Hematopoietic multipotent progenitor cell treated with erythropoietin and hydrocortisone succinate and interleukin-3 and kit ligand, for 6 days (in vitro differentiated cells): ENCODE measurements around the gene OR10G2.
"Not testable (repeated sequence)": the region's sequence is repeated elsewhere in the genome, so short reads cannot be mapped to it uniquely, and the experiment has no call there.

ENCODE experiments used
- DNase-seq: peaks from one replicate; pipeline ENCODE4 v3.0.0-alpha.2; 2015

The OR10G2 gene, protein sequence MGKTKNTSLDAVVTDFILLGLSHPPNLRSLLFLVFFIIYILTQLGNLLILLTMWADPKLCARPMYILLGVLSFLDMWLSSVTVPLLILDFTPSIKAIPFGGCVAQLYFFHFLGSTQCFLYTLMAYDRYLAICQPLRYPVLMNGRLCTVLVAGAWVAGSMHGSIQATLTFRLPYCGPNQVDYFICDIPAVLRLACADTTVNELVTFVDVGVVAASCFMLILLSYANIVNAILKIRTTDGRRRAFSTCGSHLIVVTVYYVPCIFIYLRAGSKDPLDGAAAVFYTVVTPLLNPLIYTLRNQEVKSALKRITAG

DNA sequence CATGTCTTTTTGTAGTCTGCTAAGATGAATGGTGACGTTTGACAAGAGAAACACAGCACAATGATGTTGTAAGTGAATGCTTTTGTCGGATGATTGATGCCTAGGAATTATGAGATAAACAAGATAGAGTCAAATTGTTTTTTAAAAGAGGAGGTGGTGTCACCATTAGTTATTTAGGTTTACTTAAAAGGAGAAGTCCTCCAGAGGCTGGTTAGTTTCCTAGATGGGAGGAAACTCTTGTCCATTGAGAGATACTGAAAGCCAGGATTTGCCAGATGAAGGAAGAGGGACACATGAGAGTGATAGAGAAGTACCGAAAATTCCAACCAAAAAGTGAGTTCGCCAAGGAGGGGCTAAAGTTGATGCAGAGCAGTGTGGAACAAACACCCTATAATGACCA, at the start of gene OR10G2:
Gene OR10G2, minus strand, starts transcription at position 101 of the 400 bp plus-strand sequence. Its CDS starts 98 bp downstream, at position 3.
- DNase-seq: no peak

DNA sequence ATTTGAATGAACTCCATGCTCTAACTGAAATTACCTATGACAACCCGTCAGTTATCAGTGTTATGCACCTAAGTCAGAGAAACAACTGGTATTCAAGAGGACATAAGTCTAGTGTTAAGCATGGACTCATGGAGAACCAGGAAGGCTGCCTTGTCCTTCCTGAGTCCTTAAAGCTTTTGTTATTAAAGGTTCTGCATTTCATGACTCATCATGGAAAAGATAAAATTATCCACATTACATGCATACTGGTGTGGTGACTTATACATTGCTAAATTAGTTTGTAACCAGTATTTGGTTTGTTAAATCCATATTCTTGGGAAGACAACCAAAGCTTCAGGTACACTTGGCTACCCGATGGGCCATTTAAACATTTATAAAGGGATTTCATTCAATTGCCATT, 45.3 kb upstream of the OR10G2 start:
- DNase-seq: no peak

DNA sequence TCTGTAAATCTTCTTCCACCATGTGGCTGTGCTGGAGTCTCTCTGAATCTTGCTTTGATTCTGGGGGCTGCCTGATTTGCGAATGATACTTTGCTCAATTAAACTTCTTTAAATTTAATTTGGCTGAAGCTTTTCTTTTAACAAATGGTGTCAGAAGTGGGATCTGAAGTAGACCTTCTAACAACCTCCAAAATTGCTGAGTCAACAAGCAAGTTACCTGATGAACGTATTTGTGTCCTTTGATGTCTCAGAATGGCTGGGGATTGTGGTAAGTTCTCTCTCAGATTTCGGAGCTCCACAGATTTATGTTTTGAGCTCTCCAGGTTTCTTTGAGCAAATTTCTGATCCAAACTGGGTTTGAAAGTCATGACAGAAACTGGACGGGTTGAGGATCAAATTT, 40.8 kb upstream of the OR10G2 start:
- no peak for DNase-seq

DNA sequence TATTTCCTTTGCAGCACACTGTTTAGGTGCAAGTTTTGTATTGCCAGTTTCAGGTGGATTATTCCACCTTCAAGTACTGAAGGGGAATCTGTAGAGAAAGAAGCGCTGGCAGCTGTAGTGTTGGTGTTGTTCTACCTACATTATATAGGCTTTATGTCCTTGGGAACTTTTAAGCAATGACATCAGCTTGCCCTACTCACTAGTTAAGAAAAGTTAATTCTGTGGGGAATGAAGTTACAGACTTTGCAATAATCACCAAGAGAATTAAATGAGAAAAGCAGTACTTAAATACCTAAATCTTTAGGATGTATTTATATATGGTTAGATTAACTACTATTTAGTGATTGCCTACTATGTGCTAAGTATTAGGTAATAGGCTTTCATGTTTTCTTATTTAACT, 39.0 kb upstream of the OR10G2 start, which contains the start of gene OR4E1:
Gene OR4E1, minus strand, starts transcription at position 101 of the 400 bp plus-strand sequence. CDS start 2,883 bp downstream, outside the sequence.
- DNase-seq: no peak

DNA sequence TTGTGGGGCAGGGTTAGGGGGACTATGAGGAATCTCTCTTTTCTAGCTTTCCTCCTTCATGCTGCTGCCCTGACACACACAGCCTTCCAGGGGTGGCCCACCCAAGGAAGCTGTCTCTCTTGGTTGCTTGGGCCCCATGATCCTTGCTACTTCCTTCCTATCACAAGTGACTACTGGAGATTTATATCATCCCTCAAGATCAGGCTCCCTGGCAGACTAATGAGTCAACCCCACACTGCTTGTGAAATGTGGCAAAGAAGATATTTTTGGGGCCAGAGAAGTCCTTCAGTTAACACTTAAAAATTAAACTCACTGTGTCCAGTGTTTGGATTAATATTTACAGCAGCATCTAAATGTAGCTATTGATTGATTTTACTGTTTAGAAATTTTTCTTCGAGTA, 37.4 kb upstream of the OR10G2 start:
- no peak for DNase-seq

DNA sequence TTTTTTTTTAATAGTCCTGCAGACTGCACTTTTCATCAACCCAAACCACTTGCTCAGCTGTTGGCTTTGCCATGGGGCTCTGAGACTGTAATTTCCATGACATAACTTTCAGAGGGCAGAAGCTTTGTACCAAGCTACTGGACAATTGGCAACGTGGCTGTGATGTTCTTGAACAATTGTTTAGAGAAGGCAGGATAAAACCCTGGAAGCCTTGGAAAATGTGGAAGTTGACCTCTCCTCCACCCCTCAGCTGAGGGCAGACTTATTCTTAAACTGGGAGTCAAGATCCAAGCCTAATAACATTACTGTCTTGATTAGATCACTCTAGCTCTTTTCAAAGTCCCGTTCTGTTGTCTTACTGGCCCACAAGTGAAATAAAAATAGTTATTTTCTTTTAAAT, 36.6 kb upstream of the OR10G2 start:
- DNase-seq: no peak

DNA sequence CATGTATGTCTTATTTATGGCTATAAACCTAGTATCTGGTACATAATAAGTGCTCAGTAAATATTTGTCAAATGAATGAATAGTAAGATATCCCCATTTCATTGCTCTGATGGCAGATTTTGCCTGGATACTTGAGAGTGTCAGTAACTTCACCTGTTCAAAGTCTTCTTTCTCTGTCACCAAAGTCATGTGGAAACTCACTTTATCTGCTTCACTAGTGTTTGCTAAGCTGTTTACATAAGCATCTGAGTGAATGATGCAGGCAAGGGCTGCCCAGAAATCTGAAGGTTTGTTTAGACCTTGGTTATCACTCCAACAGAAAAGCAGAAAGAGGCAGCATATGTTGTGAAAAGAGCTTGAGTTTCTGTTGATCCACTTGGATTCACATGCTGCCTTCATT, 34.5 kb upstream of the OR10G2 start:
- no peak for DNase-seq

DNA sequence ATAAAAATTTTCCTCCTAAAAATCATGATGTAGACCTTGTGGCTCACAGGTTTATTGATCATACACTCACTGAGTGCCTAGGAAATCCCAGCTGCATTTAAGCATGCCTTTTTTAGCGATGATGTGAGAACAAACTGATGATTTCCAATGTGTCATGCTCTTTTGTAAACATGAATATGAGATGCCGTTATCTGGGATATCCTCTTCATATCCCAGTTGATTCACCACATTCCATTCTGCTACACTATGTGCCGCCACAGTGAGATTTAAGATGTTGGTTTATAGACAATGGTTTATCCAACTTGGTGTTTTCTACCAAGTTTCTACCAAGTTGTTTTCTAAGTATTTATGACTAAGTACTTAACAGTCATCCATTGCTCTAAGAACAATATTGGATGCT, 33.6 kb upstream of the OR10G2 start:
- no peak for DNase-seq

DNA sequence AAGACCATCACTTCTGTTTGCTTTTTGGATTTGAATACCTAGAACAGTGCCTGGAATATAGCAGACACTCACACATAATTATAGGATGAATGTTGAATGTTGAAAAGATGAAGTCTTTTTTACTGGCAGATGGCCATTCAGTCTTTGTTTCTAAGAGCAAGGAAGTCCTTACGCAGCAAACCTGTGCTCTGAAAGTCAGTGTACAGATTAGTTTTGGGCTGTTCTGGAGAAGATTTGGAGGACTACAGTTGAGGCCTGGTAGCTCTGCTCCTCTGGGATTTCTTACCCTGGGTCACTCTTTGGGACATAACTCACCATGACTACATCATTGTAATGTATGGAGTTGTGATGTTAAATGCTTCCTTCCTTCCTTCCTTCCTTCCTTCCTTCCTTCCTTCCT, 22.2 kb upstream of the OR10G2 start:
- no peak for DNase-seq

DNA sequence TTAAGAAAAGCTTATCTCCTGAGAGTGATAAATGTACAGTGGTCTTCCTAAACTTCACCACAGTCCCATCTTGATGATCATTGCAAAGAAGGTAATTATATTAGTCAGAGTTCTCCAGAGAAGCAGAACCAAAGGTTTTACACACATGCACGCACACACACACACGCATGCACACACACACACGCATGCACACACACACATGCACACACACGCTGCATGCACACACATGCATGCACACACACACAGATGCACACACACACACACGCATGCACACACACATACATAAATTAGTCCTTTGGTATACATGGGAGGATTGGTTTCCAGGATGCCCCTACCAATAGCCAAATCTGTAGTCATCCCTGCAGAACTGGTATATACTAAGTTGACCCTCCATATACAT, 19.5 kb upstream of the OR10G2 start:
- no peak for DNase-seq

DNA sequence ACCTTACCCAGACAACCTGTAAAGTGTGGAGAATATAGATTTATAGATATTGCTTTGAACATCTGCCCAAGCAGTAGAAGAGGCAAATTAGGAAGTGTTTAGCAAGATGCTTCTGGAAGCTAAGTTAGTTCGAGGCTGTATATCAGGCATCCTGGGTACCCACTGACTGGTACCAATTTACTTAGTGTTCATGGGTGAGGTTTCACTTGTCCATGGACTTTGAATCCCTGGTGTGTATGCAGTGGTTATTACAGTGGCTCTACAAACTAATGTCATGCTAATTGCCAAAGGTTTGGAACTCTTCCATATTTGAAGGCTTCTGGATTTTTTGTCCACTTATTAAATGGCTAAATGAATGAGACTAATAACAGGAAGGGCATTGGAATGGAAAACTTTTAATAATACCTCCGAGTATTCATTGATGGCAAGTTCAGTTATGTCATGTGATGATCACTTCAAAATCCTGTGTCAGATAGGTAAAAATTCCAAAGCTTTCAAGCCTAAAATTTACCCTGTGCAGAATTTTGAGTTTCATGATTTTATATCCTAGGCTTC, 18.7 kb upstream of the OR10G2 start, which contains the start of gene OR4E2:
Gene OR4E2, plus strand, starts transcription at position 505 of the 555 bp plus-strand sequence. CDS start 11,248 bp downstream, outside the sequence.
- no peak for DNase-seq

DNA sequence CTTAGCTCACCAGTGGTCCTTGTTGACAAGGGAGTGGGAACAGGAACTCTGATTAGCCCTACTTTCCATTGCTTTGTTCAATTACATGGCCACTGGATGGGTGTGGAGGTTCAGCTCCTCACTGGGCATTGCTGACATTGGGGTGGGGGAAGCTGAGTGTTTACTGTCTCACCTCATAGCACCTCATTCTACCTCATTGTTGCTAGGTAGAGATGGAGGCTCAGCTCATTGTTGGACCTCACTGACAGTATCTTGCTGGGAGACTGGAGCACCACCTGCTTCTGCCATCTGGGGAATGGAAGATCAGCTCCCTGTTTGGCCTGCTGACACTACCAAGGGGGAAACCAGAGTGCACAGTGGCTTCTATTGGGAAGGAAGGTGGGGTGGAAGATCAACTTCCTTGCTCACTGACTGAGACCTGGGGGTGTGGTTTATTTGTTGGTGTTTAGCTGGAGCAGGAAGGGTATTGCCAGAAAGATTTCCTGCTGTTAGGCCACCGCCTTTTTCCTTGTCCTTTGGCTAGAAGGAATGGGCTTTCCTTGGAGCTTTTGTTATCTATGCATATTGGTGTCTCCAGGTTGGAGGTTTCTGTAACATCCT, 17.6 kb upstream of the OR10G2 start:
- no peak for DNase-seq

DNA sequence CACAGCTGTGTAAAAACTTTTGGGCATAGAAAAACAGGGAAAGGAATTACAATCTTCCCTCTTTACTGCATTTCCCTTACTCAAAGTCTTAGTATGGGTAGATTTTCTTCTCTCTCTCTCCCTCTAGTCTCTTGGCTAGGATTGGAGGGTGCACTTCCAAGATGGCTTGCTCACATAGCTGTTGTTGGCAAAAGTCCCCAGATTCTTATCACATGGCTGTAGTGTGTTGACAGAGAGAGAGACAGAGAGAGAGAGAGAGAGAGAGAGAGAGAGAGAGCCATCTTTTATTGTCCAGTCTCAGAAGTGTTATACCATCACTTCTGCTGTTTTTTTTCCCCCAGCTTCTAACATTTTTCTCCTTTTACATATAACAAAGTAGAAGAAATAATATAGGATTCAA, 12.6 kb upstream of the OR10G2 start:
- no peak for DNase-seq

DNA sequence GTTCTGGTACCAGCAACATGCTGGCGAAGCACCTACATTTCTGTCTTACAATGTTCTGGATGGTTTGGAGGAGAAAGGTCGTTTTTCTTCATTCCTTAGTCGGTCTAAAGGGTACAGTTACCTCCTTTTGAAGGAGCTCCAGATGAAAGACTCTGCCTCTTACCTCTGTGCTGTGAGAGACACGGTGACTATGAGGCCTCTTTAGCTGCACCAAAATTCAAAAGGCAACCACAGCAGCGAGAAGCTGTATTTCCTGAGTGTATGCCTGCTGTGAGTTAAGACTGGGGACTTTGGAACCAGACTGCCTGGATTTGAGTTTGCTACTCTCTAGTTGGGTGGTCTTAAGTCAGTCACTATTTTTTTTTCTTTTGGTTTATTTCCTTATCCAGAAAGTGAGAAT, 8.7 kb upstream of the OR10G2 start:
- DNase-seq: no peak

DNA sequence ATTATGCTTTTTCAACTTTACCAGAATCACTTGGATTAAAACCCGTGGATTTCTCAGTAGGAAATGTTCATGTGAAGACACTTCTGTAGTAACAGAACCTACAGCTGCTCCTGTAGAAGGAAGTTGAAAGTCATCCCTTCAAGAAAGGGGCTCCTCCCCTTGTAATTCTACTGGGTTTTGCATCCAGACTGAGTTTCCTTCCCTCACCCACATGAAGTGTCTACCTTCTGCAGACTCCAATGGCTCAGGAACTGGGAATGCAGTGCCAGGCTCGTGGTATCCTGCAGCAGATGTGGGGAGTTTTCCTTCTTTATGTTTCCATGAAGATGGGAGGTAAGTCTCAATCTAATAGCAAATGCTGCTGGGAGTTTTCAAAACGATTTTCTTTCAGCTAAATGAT, 7.9 kb upstream of the OR10G2 start:
- no peak for DNase-seq

DNA sequence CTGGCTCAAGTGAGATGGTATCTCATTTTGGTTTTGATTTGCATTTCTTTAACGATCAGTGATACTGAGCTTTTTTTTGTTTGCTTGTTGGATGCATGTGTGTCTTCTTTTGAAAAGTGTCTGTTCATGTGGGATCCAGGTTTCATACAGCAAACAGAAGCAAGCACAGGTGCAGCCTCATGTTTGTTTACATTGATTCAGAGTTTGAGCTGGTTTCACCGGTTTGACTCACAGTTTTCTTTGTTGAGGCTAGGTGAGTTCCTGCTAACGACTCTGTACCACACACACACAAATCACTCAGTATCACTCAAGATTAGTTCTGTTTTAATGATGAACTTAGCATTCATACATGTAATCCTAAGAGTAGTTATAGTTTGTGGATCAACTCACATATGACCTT, 3.7 kb downstream of the OR10G2 start:
- no peak for DNase-seq

DNA sequence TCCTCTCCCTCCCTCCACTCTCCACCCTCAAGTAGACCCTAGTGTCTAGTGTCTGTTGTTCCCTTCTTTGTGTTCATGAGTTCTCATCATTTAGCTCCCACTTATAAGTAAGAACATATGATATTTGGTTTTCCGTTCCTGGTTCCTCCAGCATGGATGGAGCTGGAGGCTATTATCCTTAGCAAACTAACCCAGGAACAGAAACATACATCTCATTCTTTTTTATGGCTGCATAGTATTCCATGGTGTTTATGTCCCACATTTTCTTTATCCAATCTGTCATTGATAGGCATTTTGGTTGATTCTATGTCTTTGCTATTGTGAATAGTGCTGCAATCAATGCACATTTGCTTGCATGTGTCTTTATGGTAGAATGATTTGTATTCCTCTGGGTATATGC, 4.2 kb downstream of the OR10G2 start:
- not testable (repeated sequence) for DNase-seq

DNA sequence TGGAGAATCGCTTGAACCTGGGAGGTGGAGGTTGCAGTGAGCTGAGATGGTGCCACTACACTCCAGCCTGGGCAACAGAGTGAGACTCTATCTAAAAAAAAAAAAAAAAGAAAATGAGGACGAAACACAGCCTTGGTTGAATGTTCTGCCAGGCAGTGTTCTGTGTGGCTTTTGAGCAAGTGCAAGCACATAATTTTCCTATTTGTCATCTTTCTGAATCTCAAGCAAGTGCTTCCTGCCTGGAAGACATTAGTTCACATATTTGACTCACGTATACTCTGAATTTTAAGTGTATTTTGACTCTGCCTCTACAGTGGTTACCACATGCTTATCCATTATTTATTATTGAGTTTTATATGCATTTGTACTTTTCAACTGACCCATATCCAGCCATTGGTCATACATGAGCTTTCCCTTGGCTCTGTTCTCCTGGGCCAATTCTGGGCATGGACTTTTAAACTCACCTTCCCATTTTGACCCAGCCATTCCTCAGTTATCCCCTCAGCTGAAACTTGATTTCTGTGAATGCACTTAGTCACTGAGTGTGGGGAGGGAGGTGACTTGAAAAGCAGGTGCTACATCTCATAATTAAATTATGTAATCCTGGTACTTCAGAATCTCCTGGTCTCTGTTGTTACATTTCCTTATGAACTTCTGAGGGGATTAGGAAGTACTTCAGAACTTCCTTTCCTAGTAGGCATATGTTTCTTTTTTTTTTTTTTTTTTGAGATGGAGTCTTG, 8.1 kb downstream of the OR10G2 start:
- no peak for DNase-seq

DNA sequence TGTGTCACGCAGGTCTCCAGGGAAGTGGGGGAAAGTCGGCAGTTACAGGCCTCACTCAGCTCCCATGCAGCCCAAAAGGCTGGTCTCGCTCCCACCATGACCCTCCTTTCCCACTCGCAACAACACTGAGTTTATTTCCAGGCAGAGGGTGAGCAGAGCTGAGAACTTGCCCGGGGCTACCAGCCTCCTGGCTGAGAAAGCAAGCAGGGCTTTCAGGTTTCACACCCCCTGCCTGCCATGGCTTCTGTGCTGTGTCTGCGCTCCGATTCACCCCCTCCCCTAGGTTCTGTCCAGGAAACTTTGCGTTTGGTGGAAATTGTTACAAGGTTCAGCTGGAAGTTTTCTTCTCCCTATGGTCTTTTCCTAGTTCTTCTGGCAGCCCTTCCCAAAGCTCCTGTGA, 17.1 kb downstream of the OR10G2 start:
- DNase-seq: no peak

DNA sequence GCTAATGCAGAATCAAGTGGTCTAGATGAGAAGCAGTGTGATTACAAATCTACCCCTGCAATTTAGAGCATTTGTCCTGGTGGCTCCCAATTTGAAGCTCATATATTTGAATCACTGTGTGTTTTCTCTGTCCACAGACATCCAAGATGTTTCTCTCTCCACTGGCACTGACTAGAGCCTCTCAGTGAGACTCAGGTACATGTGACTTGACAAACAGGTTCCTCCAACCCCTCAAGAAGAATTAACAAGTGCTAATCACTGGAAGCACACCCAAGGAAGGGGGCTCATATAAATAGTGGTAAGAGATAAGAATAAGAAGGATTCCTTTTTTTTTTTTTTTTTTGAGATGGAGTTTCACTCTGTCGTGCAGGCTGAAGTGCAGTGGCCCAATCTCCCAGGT, 20.5 kb downstream of the OR10G2 start:
- no peak for DNase-seq

DNA sequence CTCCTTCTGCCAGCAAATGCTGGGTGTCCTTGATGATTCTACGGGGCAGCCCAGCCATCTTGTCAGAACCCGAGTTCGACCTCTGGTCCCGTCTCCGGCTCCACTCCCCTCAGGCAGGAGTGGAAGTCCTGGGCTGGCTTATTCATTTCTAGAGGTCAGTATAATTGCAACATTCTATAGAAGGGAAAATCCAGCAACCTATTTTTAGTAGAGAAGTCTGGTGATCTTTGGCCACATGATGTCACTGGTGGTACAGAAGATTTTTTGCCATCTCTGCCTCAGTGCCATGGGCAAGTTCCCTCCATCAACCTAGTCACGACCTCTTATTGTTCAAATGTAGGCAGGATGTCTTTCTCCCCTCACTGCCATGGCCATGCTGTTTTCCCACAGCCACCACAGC, 22.4 kb downstream of the OR10G2 start:
- DNase-seq: no peak

DNA sequence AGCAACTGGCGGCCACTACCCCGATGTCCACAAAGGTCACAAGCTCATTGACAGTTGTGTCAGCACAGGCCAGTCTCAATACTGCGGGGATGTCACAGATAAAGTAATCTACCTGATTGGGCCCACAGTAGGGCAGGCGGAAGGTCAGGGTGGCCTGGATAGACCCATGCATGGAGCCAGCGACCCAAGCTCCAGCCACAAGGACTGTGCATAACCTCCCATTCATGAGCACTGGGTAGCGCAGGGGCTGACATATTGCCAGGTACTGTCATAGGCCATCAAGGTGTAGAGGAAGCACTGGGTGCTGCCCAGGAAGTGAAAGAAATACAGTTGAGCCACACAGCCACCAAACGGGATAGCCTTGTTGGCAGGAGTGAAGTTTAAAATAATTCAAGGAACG, 32.6 kb downstream of the OR10G2 start:
- not testable (repeated sequence) for DNase-seq

DNA sequence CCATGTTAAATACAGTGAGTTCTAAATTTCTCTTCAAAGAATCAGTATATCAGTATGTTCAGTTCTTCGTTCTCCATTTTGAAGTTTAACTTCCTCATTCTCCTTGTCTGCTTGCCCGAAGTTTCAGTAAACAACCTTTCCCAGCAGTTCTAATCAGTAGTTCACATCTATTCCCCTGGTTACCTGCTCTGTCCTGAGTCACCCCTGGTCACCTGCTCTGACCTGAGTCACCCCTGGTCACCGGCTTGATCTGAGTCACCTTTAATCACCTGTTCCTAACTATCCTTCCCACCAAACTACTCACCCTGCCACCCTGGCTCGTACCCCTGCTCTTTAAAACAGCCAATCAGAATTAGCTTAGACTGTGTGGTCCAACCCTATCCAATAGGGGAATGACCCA, 45.4 kb downstream of the OR10G2 start:
- DNase-seq: no peak
